Measurements from ENCODE around the gene PGD. TPM values are rescaled to one million over a fixed set of nuclear protein-coding genes. Genes with fewer than 3 reads are reported as not detected.

Gene PGD
- total and polyA plus RNA-seq, 2 experiments from 2014 or later = 174 to 305 TPM

GRCh38 chr1:10444248-10444647, 45.4 kb downstream of the PGD start:
- Histone ChIP-seq H3K9me2 (ENCODE audit: insufficient read depth) (no peaks in the 10 kb centered on the region), H3K27ac (ENCODE audit: low read depth) (no peak overlapping the region), H3K79me2 (replicated peaks; ENCODE audit: insufficient read depth) (no peaks in the 10 kb centered on the region), H3K36me3 (ENCODE audit: insufficient read depth) (no peaks in the 10 kb centered on the region), H3K4me3 (no peak overlapping the region), H4K20me1 (replicated peaks; ENCODE audit: insufficient read depth) (no peaks in the 10 kb centered on the region), H3F3A (replicated peaks; ENCODE audit: low read depth) (no peaks in the 10 kb centered on the region), H2AFZ (no peak overlapping the region), H3K27me3 (ENCODE audit: insufficient read depth) (no peaks in the 10 kb centered on the region), H3K4me1 (ENCODE audit: insufficient read depth) (no peaks in the 10 kb centered on the region), H3K4me2 (no peak overlapping the region)
- no peaks in the 10 kb centered on the region for H3K4me1 Mint-ChIP-seq
- ATAC-seq (no peak), DNase-seq (ENCODE audit: low spot score) (no peak)
- TF ChIP-seq, protein P1, sequence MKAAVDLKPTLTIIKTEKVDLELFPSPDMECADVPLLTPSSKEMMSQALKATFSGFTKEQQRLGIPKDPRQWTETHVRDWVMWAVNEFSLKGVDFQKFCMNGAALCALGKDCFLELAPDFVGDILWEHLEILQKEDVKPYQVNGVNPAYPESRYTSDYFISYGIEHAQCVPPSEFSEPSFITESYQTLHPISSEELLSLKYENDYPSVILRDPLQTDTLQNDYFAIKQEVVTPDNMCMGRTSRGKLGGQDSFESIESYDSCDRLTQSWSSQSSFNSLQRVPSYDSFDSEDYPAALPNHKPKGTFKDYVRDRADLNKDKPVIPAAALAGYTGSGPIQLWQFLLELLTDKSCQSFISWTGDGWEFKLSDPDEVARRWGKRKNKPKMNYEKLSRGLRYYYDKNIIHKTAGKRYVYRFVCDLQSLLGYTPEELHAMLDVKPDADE (IDR thresholded peaks at IDR 0.05) = no peak
- no peak overlapping the region for H3K27ac Mint-ChIP-seq
- H3K36me3 Mint-ChIP-seq (ENCODE audit: low read depth) = peaks cover 8% of the 10 kb centered on the region; the same call in 2 of the 3 replicates
- no peaks in the 10 kb centered on the region for H3K27me3 Mint-ChIP-seq (ENCODE audit: insufficient read depth, low read depth, poor library complexity)
- H3K4me3 Mint-ChIP-seq = no peak overlapping the region
- H3K9me3 Mint-ChIP-seq = no peaks in the 10 kb centered on the region

DNA sequence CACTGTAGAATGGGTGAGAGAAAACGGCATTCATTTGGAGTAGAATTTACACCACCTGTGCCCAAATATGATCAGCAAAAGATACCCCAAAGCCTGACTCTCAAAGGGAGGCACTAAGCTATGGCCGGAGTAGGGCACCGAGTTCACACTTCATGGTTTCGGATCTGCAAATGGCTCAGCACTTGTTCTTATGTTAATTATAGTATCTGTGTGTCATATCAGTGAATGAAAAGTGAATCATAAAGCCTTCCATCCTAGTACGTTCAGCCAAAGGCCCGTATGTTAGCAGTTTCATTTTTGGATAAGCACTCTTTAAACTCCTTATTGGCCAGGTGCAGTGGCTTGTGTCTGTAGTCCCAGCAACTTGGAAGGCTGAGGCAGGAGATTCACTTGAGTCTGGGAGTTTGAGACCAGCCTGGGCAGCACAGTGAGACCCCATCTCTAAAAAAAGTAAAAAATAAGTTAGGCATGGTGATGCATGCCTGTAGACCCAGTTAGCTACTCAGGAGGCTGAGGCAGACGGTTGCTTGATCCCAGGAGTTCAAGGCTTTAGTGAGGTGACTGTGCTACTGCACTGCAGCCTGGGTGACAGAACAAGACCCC, 46.0 kb downstream of the PGD start:
- Mint-ChIP-seq H3K4me3 (no peak overlapping the region), H3K4me1 (peaks cover 6% of the 10 kb centered on the region), H3K9me3 (no peaks in the 10 kb centered on the region), H3K27me3 (ENCODE audit: insufficient read depth, low read depth, poor library complexity) (no peaks in the 10 kb centered on the region), H3K36me3 (ENCODE audit: low read depth) (peaks cover 8% of the 10 kb centered on the region; the same call in 2 of the 3 replicates), H3K27ac (no peak overlapping the region)
- H3K79me2 ChIP-seq (replicated peaks; ENCODE audit: insufficient read depth) = no peaks in the 10 kb centered on the region
- H3F3A ChIP-seq (replicated peaks; ENCODE audit: low read depth) = 0 out of 2 replicates have a peak, but pooled peaks cover 3% of the 10 kb centered on the region
- H3K27ac ChIP-seq (ENCODE audit: low read depth) = no peak overlapping the region
- DNase-seq (ENCODE audit: low spot score) (no peak), ATAC-seq (no peak)
- no peak overlapping the region for H2AFZ ChIP-seq
- H3K9me2 ChIP-seq (ENCODE audit: insufficient read depth) = no peaks in the 10 kb centered on the region
- H4K20me1 ChIP-seq (replicated peaks; ENCODE audit: insufficient read depth) = no peaks in the 10 kb centered on the region
- H3K4me1 ChIP-seq (ENCODE audit: insufficient read depth) = no peaks in the 10 kb centered on the region
- H3K27me3 ChIP-seq (ENCODE audit: insufficient read depth) = no peaks in the 10 kb centered on the region
- no peaks in the 10 kb centered on the region for H3K36me3 ChIP-seq (ENCODE audit: insufficient read depth)
- no peak overlapping the region for H3K4me3 ChIP-seq
- no peak overlapping the region for H3K4me2 ChIP-seq
- TF ChIP-seq EZH2phosphoT487 (IDR thresholded peaks at IDR 0.05; ENCODE audit: unreplicated experiment) (no peak), ZNF114 (CRISPR knock-in tag; IDR thresholded peaks at IDR 0.05) (no peak), STAT1 (IDR thresholded peaks at IDR 0.05; ENCODE audit: unreplicated experiment) (no peak), REST (IDR thresholded peaks at IDR 0.05; ENCODE audit: unreplicated experiment) (no peak), NANOG (IDR thresholded peaks at IDR 0.05; ENCODE audit: borderline replicate concordance) (no peak)
- TF ChIP-seq, protein P2, sequence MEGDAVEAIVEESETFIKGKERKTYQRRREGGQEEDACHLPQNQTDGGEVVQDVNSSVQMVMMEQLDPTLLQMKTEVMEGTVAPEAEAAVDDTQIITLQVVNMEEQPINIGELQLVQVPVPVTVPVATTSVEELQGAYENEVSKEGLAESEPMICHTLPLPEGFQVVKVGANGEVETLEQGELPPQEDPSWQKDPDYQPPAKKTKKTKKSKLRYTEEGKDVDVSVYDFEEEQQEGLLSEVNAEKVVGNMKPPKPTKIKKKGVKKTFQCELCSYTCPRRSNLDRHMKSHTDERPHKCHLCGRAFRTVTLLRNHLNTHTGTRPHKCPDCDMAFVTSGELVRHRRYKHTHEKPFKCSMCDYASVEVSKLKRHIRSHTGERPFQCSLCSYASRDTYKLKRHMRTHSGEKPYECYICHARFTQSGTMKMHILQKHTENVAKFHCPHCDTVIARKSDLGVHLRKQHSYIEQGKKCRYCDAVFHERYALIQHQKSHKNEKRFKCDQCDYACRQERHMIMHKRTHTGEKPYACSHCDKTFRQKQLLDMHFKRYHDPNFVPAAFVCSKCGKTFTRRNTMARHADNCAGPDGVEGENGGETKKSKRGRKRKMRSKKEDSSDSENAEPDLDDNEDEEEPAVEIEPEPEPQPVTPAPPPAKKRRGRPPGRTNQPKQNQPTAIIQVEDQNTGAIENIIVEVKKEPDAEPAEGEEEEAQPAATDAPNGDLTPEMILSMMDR (conservative IDR thresholded peaks at IDR 0.05; ENCODE audit: low read depth in 2 of 2) = no peak
- TF ChIP-seq, protein P1 (IDR thresholded peaks at IDR 0.05) = no peak

Data from GM23338 (cell line).